VCaP (cell line): ENCODE results near the gene C10orf90.

Experiments
- H3K27ac ChIP-seq: fragments of 450-650 bp; 2 replicates; pipeline ENCODE4 v1.5.1; 2017
- TF ChIP-seq, protein P1 (sequence below): fragments of 450-650 bp; conservative IDR thresholded peaks from 2 replicates; pipeline ENCODE4 v1.5.1; 2017; ENCODE audit warnings: mild to moderate bottlenecking, moderate library complexity

Gene C10orf90

DNA sequence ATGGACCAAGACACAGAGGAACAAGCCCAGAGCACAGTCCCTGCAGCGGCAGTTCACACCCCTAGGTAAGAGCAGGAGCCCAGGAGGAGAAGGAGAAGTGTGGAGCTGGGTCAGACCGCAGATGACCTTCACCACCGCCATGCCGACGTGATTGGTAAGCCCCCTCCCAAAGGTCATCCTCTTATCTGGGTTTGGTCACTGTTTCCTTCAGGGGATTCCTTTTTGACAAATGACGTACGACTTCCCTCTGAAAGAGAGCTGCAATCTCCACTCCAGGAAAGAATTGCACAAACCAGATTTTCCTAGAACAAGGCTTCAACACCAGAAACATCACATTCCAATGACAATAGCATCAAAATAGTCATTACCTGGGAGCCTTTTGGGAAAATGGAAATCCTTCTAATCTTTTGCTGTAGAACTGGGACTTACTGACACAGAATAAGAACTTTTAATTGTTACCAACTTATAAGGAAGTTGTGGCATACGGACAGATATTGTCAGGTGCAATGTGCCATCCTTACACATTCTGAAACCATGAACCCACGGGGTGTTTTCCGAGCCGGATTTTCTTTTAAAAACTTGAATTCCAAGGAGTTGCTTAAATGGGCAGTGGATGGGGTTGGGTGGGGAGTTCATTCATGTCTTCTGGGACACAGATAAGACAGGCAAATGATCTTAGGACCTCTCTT, 261.4 kb downstream of the C10orf90 start:
- TF ChIP-seq, protein P1, sequence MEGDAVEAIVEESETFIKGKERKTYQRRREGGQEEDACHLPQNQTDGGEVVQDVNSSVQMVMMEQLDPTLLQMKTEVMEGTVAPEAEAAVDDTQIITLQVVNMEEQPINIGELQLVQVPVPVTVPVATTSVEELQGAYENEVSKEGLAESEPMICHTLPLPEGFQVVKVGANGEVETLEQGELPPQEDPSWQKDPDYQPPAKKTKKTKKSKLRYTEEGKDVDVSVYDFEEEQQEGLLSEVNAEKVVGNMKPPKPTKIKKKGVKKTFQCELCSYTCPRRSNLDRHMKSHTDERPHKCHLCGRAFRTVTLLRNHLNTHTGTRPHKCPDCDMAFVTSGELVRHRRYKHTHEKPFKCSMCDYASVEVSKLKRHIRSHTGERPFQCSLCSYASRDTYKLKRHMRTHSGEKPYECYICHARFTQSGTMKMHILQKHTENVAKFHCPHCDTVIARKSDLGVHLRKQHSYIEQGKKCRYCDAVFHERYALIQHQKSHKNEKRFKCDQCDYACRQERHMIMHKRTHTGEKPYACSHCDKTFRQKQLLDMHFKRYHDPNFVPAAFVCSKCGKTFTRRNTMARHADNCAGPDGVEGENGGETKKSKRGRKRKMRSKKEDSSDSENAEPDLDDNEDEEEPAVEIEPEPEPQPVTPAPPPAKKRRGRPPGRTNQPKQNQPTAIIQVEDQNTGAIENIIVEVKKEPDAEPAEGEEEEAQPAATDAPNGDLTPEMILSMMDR, result no peak
- H3K27ac ChIP-seq, result no peak overlapping the region

DNA sequence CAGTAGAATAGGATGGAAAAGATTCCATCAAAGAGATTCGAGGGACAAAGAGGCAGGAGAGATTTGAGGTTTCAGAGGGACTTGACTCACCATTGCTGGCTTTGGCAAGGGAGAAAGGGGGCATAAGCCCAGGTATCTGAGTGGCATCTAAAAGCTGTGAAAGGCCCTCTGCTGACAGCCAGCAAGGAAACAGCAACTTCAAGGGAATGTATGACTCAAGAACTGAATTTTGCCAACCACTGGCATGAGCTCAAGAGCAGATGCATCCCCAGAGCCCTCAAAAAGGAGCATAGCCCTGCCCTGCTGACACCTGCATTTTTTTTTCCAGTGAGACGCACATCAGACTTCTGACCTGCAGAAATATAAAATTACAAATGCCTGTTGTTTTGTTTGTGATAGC, 262.7 kb downstream of the C10orf90 start:
- no peak overlapping the region for H3K27ac ChIP-seq
- TF ChIP-seq, protein P1, result no peak

DNA sequence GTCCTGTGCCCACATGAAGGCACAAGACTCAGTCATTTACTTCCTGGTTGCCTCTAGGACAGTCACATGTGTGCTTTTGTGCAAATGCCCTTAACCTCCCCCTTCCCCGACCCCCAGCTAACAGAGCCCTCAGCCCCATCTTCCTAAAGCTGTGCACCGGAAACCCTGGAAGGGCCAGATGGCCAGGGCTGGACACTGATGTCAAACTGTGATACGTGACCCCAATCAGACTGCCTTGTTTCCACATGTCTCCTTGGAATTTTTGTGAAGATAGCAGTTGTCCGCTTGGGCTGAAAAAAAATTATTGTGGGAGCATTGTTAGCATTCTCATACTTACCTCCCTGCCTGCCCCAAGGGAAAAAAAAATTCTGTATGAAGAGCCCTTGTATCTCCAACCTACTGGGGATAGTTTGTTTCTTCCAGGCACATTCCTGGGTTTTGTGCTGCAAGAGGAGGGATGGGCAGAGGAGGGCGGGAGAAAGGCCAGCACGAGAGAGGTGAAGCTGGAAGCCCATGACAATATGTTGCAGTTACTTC, 265.2 kb downstream of the C10orf90 start:
- H3K27ac ChIP-seq, result no peak overlapping the region
- TF ChIP-seq, protein P1, result no peak

DNA sequence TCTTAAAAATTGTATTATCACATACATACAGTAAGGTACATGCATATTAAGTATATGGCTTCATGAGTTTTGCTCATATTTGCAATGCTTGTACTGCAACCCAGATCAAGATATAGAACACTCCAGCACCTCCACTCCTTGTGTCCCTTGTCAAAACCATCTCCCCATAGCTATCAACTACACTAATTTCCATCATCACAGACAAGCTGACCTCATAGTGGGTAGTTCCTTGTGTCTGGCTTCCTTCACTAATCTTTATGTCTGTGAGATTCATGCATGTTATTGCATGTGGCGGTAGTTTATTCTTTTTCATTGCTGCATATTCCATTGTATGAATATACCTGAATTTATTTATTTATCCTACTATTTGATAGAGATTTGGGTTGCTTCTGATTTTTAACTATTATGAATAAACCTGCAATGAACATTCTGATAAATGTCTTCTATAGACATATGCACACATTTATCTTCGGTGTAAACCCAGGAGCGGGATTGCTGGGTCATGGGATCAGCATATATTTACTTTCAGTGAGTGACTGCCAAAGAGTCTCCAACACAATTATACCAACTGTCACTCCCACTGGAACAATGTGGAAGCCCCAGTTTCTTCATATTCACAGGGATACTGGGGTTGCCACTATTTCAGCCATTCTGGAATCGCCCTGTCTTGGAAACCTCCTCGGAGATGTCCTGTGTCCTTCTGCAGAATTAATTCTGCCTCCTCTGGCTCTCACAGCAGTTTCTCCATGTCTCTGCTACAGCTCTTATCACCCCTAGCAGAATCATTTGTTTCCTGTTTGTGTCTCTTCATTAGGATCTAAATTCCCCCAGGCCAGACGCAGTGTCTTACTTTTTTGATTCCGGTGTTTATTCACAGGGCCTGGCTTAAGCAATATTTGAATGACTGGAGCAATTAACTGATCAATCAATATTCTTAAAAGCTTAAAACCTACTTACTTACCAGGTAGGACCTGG, 267.5 kb downstream of the C10orf90 start:
- TF ChIP-seq, protein P1, result no peak

DNA sequence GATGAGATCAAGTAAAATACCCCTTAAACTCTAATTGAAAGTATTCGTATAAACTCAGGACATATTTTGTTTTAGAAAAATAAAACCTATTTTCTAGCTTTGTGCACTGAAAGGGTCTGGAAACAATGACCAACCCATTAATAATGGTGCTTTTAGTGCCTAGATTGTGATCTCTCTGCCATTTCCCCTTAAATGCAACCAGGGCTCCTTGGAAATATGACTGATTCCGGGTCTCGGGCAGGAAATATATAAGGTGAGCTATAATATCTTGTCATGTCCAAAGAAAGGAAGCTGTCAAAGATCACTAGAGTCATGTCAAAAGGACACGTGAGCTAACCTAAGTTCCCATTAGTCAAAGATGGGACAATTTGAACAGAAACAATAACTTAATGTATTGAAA, 269.9 kb downstream of the C10orf90 start:
- H3K27ac ChIP-seq, result no peak overlapping the region
- TF ChIP-seq, protein P1, result no peak

More for the DNA sequence above, 267.5 kb downstream of the C10orf90 start:
- H3K27ac ChIP-seq, result peak overlapping the region; percentile 60

DNA sequence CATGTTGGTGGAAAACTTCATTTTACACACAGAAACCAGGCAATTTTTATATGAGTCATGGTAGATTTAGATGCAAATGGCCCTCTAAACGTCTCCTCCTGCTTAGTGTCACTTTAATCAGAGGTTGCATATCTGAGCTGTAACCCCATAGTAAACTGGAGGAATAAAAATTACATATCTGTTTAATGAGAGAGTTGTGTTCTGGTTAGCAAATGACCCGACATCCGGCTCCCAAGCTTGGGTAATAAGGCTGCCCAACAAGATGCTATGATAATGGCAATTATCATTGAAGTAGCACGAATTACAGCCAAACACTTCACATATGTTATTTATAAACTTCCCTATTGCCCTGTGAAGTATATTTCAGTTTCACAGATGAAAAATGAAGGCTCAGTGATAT, 271.6 kb downstream of the C10orf90 start:
- TF ChIP-seq, protein P1, result no peak
- no peak overlapping the region for H3K27ac ChIP-seq

DNA sequence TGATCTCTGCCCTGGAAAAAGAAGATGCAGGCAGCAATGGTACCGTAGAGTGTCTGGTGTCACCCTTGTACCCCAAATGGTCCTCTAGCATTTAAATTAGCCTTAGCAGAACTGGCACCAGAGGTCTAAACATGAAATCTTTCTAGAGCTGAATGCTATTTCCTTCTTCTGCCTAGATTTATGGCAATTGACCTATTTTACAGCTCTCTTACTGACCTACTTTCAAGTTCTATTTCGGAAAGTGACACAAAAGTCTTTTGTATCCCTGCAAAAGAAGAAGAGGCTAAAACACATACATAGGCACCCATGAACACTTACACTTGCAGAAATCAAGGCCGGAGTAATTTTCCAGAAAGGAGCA, 272.1 kb downstream of the C10orf90 start:
- TF ChIP-seq, protein P1, result no peak
- no peak overlapping the region for H3K27ac ChIP-seq
